HG02885 (cell line): Measurements from ENCODE around the gene DOC2A.

Experiments used
- ATAC-seq: cut with Tn5 transposase; IDR thresholded peaks from one replicate; pipeline ENCODE4 v1.9.1; 2021; ENCODE audit warnings: mild to moderate bottlenecking; ENCODE audit not compliant: unreplicated experiment, poor library complexity

The DOC2A gene

DNA sequence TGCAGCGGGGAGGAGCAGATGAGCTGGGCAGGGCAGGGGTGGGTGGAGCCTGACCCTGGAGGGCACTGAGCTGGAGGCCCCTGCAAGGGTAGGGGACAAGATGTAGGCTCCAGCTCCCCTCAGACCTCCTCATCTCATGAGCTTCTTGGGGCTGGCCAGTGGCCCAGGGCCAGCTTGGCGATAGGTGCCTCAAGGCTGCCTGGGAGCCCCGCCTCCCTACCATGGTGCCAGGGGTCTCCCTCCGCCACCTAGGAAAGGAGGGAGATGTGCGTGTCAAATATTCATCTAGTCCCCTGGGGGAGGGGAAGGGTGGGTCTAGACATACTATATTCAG lies 19.3 kb downstream of the DOC2A start:
- no peak for ATAC-seq

DNA sequence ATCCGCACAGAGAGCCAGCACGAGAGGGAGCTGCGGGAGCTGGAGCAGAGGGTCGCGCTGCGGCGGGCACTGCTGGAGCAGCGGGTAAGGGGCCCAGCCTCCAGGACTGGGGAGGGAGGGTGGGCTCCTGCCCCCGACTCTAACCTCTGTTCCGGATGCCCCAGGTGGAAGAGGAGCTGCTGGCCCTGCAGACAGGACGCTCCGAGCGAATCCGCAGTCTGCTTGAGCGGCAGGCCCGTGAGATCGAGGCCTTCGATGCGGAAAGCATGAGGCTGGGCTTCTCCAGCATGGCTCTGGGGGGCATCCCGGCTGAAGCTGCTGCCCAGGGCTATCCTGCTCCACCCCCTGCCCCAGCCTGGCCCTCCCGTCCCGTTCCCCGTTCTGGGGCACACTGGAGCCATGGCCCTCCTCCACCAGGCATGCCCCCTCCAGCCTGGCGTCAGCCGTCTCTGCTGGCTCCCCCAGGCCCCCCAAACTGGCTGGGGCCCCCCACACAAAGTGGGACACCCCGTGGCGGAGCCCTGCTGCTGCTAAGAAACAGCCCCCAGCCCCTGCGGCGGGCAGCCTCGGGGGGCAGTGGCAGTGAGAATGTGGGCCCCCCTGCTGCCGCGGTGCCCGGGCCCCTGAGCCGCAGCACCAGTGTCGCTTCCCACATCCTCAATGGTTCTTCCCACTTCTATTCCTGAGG lies 19.8 kb downstream of the DOC2A start:
- no peak for ATAC-seq

DNA sequence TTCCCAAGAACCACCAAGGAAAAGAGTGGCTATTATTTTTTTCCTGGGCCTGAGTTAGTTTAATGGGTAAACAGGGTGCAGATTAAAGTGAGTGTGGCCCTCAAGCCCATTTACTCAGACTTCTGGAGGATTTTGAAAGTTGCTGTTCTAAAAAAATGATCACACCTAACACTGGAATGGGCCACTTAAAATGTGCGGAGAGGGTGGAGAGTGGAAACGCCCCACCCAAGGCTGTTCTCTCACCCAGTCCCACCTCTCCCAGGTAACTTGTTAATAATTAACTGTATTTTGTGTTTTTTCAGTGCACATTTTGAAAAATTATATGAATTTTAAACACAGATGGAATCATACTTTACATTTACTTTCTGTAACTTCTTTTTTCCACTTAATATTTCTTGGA lies 20.8 kb downstream of the DOC2A start:
- no peak for ATAC-seq

DNA sequence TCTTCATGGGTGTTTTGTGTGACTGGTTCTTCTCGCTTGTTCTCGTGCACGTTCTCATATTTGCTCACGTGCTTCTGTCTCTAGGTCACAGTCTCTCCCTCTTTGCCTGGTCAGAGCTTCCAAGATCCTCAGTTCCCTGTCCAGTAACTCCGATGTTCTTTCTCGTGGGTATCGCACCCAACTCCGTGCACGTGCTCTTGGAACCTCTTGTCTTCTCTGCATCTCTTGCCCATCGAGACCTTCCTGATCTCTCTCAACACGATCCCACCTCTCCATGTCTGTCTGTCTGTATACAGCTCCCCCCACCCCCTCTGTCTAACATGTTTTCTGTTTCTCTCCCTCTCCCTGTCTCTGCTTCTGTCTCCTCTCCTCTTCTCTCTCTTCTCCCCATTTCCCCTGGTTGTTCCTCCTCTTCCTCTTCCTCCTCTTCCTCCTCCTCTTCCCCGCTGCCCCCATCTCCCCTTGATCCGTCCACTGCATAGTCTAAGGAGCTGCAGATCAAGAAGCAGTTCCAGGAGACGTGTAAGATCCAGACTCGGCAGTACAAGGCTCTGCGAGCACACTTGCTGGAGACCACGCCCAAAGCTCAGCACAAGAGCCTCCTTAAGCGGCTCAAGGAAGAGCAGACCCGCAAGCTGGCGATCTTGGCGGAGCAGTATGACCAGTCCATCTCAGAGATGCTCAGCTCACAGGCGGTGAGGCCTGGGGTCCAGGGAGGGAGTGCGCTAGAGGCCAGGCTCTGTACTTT lies 21.5 kb downstream of the DOC2A start:
- ATAC-seq, result no peak

DNA sequence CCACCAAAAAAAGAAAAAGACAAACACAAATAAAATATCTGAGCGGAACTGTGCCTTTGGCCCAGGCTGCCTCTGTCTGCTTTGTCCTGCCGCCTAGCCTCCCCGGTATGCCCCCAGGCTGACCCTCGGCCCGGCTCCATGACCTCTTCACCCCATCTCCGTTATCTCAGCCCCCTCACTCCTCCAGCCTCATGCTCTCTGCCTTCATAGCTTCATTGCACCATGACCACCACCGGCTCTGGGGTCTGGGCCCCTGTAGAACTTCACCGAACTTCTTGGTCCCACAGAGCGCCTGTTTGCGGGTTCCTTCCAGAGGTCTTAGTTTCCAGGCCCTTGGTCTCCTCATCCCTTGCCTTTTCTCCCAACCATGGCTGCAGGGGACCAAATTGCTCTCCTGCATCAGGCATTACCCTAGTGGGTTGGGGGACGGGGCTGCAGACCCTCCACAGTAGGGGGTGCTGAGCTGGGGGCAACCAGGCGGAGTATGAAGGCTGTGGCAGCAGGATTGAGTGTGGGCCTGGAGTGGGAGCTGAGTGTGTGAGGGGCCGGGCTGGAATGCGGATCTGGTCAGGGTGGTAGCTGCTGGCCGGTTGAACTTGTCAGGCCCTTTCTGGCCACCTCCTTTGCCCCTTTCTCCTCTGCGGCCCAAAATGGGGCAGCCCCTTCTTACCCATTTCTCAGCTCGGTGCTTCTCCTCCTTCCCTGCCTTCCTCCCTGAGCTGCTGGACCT lies 22.3 kb downstream of the DOC2A start:
- ATAC-seq, result no peak

DNA sequence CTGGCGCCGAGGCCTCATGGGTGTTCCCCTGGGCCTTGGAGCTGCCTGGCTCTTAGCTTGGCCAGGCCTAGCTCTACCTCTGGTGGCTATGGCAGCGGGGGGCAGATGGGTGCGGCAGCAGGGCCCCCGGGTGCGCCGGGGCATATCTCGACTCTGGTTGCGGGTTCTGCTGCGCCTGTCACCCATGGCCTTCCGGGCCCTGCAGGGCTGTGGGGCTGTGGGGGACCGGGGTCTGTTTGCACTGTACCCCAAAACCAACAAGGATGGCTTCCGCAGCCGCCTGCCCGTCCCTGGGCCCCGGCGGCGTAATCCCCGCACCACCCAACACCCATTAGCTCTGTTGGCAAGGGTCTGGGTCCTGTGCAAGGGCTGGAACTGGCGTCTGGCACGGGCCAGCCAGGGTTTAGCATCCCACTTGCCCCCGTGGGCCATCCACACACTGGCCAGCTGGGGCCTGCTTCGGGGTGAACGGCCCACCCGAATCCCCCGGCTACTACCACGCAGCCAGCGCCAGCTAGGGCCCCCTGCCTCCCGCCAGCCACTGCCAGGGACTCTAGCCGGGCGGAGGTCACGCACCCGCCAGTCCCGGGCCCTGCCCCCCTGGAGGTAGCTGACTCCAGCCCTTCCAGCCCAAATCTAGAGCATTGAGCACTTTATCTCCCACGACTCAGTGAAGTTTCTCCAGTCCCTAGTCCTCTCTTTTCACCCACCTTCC lies 23.3 kb downstream of the DOC2A start:
- ATAC-seq, result no peak

DNA sequence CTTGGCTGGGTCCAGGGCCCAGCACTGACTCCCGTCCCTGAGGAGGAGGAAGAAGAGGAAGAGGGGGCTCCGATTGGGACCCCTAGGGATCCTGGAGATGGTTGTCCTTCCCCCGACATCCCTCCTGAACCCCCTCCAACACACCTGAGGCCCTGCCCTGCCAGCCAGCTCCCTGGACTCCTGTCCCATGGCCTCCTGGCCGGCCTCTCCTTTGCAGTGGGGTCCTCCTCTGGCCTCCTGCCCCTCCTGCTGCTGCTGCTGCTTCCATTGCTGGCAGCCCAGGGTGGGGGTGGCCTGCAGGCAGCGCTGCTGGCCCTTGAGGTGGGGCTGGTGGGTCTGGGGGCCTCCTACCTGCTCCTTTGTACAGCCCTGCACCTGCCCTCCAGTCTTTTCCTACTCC lies 23.9 kb downstream of the DOC2A start:
- ATAC-seq, result no peak

DNA sequence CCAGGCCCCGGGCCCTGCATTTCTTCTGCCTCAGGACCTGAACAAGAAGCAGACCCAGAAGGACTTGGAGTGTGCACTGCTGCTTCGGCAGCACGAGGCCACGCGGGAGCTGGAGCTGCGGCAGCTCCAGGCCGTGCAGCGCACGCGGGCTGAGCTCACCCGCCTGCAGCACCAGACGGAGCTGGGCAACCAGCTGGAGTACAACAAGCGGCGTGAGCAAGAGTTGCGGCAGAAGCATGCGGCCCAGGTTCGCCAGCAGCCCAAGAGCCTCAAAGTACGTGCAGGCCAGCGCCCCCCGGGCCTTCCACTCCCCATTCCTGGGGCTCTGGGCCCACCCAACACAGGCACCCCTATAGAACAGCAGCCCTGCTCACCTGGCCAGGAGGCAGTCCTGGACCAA lies 24.6 kb downstream of the DOC2A start:
- ATAC-seq, result no peak

DNA sequence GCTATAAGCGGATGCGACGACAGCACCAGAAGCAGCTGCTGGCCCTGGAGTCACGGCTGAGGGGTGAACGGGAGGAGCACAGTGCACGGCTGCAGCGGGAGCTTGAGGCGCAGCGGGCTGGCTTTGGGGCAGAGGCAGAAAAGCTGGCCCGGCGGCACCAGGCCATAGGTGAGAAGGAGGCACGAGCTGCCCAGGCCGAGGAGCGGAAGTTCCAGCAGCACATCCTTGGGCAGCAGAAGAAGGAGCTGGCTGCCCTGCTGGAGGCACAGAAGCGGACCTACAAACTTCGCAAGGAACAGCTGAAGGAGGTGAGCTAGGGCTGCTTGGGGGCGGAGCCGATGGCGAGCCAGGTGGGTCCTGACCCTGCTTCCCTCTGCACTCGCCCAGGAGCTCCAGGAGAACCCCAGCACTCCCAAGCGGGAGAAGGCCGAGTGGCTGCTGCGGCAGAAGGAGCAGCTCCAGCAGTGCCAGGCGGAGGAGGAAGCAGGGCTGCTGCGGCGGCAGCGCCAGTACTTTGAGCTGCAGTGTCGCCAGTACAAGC lies 25.5 kb downstream of the DOC2A start:
- no peak for ATAC-seq

DNA sequence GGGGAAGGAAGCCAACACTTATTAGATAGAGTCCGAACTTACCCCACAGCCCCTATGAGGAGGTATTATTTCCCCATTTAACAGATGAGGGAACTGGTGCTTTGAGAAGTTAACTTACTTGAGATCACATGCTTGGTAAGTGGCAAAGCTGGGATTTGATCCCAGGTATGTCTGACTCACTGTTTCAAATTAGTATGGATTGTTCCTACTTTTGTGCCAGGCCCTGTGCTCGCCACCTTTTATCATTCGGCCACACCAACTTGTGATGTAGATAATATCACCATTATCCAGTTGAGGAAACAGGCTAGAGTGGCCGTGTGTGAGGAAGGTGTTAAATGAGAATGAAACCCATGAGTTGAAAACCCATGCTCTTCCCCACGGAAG lies 26.1 kb downstream of the DOC2A start:
- no peak for ATAC-seq

DNA sequence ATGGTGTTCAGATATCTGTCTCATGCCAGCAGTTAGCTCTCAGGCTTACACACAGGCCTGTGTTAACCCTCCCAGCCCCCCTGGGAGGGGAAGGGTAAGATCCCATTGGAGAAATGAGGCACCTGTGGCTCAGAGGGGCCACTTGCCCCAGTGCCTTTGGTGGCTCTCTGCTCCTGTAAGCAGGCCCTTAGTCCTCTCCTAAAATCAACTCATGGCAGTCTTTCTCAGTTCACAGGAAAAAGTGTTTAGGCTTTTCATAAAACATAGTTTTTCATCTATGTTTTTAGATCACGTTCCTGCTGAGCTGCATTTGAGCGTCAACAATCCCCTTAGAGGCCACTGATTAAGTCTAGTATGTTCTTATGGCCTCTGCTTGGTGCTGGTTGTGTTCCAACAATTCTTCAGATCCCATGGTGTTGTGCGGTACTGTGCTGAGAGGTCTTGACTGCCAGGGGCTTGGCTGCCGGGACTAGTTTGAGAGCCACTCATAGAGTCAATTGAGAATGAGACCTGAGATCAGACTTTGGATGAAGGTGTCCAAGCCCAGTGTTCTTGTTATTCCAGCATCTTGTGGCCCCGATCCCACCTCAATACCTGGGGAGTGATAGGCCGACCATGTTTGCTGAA lies 26.6 kb downstream of the DOC2A start:
- no peak for ATAC-seq

DNA sequence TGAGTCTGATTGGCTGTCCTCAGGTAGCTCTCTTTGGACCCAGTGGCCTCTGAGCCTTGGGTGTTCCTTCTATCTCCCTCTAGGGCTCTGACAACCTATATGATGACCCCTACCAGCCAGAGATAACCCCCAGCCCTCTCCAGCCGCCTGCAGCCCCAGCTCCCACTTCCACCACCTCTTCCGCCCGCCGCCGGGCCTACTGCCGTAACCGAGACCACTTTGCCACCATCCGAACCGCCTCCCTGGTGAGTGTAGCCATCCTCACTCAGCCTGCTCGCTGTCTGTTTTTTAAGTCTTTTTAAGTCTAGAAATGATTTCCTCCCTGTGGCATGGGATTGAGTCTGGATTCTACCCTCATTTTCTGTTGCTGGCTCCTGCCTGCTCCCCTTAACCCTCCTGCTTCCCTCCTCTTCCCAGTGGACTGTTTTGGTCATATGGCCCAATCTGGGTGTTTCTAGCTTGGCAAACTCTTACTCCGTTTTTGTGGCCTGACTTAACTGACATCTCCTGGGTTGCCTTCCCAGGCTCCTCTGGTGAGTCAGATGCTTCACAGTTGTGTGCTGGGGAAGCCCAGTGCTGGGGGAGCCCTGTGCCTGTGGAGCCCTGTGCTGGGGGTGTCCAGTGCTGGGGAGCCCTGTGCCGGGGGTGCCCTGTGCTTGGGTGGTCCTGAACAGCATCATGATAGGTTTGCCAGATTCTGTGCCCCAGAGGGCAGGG lies 27.2 kb downstream of the DOC2A start:
- no peak for ATAC-seq

DNA sequence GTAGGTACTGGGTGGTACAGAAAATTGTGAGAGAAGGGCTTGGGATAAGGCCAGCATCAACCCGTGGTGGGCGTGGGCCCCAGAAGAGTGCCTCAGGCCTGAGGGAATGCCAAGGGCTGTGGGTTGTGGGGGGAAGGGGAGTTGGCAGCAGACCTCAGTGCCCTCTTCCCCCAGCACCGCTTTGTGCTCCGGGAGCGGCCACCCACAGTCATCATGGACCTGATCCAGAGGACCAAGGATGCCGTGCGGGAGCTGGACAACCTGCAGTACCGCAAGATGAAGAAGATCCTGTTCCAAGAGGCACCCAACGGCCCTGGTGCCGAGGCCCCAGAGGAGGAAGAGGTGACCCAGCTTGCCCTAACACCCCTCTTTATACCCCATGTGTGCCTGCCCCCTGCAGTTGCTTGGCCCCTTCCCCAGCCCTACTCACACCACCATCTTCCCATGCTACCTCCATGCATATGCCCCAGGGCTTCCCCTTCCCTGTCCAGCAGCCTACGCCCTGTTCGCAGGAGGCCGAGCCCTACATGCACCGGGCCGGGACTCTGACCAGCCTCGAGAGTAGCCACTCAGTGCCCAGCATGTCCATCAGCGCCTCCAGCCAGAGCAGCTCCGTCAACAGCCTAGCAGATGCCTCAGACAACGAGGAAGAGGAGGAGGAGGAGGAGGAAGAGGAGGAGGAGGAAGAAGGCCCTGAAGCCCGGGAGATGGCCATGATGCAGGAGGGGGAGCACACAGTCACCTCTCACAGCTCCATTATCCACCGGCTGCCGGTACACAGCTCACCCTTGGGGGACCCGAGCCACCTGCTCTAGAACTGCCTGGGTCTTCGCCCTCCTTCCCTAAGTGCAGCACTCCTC lies 28.0 kb downstream of the DOC2A start:
- no peak for ATAC-seq

DNA sequence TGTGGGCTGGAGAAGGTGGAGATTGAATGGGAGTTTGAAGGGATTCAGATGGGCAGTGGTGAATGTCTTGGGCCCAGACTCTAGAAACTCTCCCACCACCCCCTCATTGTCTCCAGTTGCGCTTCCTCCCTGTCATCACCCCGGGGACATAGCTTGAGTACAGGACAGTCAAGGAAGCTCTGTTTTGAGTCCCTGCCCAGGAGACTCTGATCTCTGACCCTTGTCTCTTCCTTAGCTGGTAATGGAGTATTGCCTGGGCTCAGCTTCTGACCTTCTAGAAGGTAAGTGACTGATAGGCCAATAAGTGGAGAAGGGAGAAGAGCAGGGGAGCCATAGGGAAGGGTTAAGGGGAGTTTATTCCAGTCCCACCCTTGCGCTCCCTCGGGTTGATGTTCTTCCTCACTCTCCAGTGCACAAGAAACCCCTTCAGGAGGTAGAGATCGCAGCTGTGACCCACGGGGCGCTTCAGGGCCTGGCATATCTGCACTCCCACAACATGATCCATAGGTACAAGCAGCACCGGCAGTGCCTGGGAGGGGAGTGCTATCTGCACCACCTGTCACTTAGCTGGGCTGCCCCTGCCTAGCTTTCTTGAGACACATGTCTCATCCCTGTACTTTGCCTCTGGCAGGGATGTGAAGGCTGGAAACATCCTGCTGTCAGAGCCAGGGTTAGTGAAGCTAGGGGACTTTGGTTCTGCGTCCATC lies 32.1 kb downstream of the DOC2A start:
- ATAC-seq, result no peak

DNA sequence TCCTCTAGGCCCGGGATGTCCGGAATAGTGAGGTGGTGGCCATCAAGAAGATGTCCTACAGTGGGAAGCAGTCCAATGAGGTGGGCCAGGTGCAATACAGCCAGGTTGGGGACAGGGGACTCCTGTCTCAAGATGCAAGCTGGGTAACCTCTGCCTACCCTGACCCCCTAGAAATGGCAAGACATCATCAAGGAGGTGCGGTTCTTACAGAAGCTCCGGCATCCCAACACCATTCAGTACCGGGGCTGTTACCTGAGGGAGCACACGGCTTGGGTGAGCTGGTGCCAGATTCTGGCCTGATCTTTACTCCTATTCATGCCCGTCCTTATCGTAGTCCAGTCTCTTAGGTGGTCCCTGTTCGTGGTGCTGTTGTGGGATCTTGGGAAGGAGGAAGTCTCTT lies 32.7 kb downstream of the DOC2A start:
- no peak for ATAC-seq

DNA sequence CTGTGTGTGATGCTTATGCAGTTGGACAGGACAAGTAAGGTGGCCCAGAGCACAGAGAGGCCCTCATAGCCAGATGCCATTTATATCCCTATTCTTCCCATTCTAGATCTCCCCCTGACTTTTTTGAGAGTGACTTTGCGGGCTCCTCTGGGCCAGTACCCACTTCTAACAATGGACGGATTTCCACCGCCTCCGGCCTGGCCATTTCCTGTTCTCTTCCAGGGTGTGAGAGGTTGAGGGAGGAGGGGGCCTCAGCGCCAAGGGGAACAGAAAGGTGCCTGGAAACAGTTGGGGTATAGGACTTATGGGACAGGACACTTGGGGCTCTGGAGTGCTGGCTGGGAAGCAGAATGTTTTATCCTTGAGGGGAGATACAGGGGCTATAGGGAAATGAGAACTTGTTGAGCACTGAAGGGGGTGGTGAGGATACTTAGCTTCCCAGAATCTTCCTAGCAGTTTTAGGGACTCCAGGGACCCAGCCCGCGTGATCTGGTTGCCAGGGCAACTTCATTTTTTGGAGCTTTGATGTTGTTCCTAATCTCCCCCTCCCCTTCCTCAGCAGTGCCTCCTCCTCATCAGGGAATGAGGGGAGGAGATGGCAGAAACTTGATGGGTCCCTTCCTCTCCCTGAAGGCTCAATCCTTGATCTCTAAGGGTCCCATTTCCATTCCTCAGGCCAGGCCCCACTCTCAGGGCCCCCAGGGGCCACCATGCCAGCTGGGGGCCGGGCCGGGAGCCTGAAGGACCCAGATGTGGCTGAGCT lies 33.6 kb downstream of the DOC2A start:
- ATAC-seq, result no peak

DNA sequence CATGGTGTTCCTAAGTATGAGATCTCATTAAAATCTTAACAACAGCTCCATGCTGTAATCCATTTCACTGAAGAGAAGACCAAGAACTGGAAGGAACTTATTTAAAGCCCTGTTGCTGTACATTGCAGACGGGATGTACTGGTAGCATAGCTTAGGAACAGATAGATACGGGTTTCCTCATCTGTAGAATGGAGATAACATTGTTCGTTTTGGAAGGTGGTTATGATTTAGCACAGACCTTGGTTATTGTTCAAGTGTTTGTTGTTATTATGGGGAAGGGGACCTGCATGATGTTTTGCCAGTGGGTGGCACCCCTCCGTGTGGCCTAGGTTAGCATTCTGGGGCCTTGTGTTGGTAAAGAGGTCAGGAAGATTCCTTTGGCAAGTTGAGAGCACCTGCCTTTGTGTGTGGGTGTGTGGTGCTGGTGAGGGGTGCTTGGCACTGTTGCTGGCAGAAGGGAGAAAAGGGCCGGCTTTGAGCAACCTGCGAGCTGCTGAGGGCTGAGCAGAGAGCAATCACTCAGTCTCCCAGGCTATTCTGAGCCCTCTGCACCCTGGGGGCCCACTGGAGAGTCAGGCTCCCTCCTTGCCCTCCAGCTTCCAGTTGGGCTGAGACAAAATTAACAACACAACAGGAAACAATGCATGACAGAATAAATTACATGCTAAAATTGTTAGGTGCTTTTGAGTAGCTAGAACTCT lies 34.9 kb downstream of the DOC2A start:
- no peak for ATAC-seq
